ENCODE measurements around the gene STK32C.

DNA sequence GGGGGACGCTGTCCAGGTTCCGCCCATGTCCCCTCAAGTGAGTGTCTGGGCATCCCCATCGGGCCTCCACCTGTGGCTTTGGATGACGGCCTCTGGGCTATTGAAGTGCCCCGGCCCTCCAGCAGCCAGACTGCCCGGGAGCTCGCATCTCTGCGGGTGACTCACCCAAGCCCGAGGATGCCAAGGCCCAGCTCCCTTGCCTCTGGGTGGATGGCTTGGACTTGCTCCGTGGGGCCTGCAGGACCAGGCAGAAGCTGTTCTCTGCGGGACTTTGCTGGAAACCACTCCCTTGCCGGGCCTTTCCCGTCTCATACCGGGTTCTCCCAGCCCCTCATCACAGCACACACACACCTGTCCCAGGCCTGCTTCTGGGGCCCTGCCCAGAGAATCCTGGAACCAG lies 98.6 kb downstream of the STK32C start:
- no peak for TF ChIP-seq EZH2 (IDR thresholded peaks at IDR 0.05; ENCODE audit: borderline replicate concordance, low read depth, low read length, poor library complexity, severe bottlenecking)
- TF ChIP-seq, protein P1, sequence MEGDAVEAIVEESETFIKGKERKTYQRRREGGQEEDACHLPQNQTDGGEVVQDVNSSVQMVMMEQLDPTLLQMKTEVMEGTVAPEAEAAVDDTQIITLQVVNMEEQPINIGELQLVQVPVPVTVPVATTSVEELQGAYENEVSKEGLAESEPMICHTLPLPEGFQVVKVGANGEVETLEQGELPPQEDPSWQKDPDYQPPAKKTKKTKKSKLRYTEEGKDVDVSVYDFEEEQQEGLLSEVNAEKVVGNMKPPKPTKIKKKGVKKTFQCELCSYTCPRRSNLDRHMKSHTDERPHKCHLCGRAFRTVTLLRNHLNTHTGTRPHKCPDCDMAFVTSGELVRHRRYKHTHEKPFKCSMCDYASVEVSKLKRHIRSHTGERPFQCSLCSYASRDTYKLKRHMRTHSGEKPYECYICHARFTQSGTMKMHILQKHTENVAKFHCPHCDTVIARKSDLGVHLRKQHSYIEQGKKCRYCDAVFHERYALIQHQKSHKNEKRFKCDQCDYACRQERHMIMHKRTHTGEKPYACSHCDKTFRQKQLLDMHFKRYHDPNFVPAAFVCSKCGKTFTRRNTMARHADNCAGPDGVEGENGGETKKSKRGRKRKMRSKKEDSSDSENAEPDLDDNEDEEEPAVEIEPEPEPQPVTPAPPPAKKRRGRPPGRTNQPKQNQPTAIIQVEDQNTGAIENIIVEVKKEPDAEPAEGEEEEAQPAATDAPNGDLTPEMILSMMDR (conservative IDR thresholded peaks at IDR 0.05; ENCODE audit: low read depth, low read length): no peak

Measured in A673 (cell line).